Lung microvascular endothelial cell (primary cell): Measurements from ENCODE around the gene PURA. TPM values are rescaled to one million over a fixed set of nuclear protein-coding genes. Genes with fewer than 3 reads are reported as not detected.

Experiments used
- DNase-seq, 2 donors: peaks; one replicate each; pipeline versions ENCODE4 v3.0.0 to v3.0.0-alpha.2; 2010; ENCODE audit warnings: low read depth in 2 of 2
- total RNA-seq: library from RNA; depleted of rRNA; stranded (reverse); fragments of >200 nt; gene quantifications from 2 replicates; pipeline ENCODE4 v1.2.1, GENCODE V29; 2014

The PURA gene
- 5.0 and 8.3 TPM in 2 replicates for total RNA-seq

GRCh38 chr5:140113699-140114263 lies at the start of gene PURA:
Gene PURA, plus strand, starts transcription at chr5:140114109. Its CDS starts 73 bp downstream, at chr5:140114182.
- peak; percentile 95 for DNase-seq

DNA sequence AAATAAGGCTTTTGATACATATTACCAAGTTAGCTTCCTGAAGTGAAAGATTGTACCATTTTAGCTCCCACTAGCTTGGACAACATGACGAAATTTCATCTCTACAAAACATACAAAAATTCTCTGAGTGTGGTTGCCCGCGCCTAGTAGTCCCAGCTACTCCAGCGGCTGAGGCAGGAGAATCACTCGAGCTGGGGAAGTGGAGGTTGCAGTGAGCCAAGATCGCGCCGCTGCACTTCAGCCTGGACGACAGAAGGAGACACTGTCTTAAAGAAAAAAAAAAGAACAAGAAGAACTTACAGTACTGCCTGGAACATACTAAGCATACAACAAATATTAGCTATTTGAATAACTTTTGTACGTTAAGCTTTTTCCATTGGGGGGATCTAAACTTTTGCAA lies 41.1 kb upstream of the PURA start:
- DNase-seq: no peak

GRCh38 chr5:140073296-140073695 lies 40.6 kb upstream of the PURA start:
- peak; percentile 7 to 35 for DNase-seq

- DNase-seq: peak; percentile 6 to 12
These were observed 38.5 kb upstream of the PURA start for GRCh38 chr5:140075371-140075770.

GRCh38 chr5:140076142-140076541 lies 37.8 kb upstream of the PURA start:
- no peak for DNase-seq

DNA sequence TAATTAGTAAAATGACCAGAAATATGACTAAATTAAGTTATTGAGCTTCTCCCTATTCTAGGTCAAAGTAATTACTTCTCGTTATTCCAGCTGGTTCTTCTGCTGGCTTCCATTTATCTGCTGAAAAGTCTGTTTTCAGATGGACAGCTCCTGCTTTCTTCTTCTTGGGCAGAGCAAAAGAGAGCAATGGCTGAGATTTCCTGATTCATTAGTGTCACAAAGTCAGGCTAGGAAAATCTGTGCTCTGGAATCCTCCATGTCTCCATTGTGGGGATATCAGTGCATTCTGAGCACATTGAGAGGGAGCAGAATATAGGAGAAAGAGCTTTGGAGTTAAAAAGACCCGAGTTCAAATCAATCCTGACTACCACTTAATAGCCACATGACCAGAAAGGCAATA lies 37.1 kb upstream of the PURA start:
- DNase-seq: no peak

DNA sequence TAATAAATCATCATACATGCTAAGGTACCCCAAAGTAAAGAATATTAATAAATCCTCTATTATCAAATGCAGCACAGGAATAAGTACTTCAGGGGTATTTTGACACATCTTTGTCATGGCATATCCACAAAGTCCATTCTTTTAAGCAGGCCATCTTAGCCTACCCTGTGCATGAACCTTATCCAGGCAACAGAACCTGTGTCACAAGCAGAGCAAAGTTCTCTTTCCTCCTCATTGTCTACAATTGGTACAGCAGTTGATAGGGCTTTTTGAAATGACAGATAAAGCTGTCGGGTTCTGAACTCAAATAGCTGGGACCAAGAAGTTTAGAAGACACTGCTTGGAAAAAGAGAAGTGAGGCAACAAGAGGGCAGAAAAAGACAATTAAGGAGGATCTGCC lies 30.8 kb upstream of the PURA start:
- no peak for DNase-seq

DNA sequence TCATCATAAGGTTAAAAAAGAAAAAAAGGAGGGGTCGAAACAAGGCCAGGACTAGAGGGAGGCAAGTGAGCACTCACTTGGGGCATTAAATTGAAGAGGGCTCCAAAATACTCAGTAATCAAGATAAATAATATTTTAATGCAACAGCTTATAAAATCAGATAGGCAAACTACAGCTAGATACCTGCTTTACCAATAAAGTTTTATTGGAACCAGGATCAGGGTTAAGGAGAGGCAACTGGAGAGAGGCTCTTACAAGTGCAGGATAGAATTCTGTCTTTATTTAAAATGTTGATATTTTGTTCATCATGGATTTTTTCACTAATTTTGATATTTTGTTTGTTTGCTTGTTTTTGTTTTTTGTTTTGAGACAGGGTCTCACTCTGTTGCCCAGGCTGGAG lies 30.3 kb upstream of the PURA start:
- DNase-seq: no peak

GRCh38 chr5:140084541-140084940 lies 29.4 kb upstream of the PURA start:
- no peak for DNase-seq

GRCh38 chr5:140090251-140090650 lies 23.7 kb upstream of the PURA start:
- no peak for DNase-seq

GRCh38 chr5:140093179-140093578 lies 20.7 kb upstream of the PURA start:
- DNase-seq: no peak

- DNase-seq: no peak
These were observed 20.0 kb upstream of the PURA start for GRCh38 chr5:140093866-140094265.

DNA sequence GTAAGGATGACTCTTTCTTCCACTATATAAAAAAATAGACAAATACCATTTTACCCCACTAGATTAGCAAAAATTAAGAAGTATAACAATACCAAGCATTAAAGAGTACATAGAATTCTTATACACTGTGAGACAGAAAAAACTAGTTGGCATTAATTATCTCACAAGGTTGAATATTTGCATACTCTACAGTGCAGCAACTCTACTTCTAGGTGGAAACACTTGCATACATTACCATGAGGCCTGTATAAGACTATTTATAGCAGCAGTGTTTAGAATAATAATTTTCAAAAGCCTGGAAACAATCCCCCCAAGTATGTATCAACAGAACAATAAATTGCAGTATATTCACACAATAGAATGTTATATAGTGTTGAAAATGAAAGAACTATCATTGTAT lies 19.0 kb upstream of the PURA start:
- no peak for DNase-seq

- DNase-seq: no peak
These were observed 12.7 kb upstream of the PURA start for GRCh38 chr5:140101179-140101578.

DNA sequence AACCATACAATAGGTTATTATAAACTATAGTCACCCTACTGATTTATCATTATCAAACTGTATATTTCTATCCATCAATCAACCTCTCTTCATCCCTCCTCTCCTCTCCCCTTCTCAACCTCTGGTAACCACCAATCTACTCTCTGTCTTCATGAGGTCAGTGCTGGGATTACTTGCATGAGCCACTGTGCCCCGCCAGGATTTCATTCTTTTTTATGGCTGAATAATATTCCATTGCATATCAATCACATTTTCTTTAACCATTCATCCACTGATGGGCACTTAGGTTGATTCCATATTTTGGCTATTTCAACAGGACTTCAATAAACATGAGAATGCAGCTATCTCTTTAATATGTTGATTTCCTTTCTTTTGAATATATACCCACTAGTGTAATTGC lies 10.8 kb upstream of the PURA start:
- no peak for DNase-seq

DNA sequence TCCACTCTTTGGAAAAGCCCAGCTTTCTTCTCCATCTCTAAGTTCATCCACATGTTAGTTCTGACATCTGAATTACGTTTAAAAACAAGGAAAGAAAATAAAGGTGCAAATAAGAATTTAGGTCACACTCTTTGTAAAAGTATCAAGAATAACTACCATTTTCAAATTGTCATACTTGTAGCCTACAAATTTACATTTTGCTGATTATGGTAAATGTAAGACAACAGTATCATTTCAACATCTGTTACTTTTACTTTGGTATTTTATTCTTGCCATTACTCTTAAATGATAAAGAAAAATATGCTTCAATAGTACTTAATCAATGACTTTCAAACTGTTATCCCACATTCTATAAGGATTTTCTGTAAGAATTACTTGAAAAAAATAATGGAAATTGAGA lies 9.8 kb upstream of the PURA start:
- DNase-seq: no peak

DNA sequence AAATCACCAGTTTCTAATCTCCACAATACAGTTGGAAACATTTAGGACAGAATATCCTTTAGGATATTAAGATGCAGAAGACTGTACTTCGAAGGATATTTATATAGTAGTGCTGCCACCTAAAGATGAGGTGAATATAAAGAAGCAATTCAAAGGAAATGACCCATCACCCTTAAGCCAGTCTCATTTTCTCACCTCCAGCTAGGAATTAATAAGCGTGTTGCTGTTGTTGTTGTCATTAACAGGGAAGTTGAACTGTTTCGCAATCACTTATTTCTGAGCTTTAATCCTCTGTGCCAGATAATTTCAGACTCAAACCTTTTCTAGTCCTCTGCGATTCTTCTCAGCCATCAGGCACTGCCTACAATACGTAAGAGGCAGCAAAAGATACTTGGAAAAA lies 7.8 kb upstream of the PURA start:
- DNase-seq: no peak

- DNase-seq: no peak
These were observed 7.1 kb upstream of the PURA start for GRCh38 chr5:140106805-140107311.

- peak; percentile 90 to 95 for DNase-seq
These were observed 6.4 kb upstream of the PURA start for GRCh38 chr5:140107312-140108092.

- no peak for DNase-seq
These were observed 5.6 kb upstream of the PURA start for GRCh38 chr5:140108093-140109017.

DNA sequence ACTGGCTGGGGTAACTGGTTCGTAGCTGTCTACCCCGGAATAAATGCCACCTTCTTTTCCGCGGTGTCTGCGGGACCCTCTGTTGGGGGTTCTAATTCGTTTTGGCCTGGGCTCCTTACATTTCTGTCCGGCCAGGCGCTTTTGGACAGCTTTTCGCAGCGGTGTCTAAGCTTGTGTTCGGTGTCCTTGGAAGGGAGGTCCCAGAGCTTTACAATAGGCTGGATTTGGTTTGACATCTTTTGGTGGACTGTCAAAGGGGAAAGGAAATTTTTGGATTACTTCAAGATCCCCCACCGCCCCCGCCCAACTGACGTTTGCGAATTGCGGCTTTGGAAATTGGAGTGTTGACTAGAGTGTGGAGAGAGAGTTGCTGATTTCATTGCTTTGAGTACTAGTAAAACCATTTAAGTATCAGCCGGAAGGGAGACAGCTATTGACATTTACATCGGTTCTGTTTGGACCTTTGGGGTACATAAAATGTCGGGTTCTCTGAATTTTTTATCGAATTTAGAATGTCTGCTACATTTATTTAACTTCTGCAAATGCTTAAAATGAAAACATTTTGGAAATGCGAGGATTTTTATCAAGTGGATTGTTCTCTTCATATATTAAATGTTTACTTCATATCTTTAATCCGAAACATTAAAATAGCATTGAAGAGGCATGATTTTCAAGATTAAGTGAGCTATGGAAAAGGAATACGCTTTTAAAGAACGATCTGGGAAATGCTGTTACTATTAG lies 4.7 kb upstream of the PURA start:
- DNase-seq: no peak
